ENCODE results near the gene CDH11.

CDH11 gene

DNA sequence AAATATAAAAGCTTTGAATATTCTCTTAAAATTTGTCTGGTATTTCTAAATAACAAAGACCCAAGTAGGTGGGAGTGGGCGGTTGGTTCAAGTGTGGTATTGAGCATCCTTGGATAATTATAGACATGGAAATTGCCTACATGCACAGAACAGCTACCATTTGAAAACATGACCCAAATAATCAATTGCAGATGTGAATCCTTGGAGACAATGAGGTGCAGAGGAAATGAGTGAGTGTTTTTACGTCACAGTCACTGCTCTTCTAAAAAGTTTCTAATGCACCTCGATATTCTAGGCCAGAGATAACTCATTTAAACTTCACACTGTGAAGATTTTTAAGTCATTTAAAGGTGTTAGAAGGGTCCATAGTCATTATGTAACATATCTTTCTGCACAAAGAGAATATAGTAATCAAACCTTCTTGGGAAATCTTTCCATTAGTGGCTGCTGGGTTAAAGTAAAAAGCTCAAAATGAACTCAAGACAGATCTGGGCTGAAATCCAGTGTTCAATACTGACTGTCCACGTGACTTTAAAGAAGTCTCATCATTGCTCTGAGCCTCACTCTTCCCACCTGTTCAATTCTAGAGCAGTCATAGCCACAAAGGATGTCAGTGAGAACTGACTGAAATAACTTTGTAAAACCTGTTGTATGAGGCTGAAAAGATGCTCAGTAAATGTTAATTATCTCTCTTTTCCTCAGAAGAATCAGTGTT is 144.5 kb downstream of the CDH11 start:
- no peak for DNase-seq (ENCODE audit: low read depth)

DNA sequence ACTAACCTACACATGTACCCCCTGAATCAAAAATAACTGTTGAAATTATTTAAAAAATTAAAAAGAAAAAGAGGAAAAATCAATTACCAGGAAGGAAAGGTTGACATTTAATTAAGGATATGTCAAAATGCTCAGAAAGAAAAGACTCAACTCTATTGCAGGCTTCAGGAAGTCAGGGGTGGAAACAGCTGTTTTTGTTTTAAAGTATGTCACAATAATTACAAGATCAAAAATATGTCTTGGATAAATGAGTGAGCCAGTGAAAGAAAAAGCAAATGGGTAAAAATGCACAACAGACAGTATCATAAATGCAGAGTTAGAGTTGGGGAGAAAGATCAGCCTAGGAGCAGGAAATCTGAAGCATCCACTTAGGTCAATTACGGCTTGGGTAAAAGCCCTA is 146.0 kb downstream of the CDH11 start:
- DNase-seq (ENCODE audit: low read depth) = no peak

DNA sequence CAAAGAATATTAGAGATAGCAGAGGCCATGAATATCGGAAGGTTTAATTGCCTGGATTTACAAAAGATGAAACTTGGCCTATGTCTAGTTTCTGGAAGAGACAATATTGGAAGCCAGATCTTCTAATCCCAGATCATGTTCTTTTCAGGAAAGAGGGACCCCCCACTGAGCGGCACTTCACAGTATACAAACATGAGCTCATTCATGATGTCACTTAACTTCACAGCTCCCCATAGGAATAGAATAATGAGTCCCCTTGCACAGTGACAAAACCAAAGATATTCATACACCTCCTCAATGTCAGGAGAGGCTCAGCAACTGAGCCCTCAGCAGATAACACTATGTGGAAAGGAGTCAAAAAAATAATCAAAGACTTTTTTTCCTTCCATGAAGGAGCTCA is 147.5 kb downstream of the CDH11 start:
- DNase-seq (ENCODE audit: low read depth) = no peak

DNA sequence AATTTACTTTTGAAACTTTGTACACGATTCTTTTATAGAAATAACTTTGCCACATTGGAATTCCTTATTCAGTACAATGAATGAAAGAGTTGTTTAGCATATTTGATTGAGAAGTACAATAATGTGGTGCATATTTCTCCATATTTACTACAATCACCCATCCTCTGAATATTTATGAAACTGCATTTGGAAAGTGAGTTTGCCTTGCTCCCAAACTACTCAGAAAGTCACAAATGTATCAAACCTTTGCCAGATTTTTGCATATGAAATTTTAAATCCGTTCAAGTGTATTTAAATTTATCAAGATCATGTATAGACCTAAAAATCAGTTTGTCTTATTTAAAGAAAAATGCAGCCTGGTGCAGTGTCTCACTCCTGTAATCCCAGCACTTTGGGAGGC is 148.7 kb downstream of the CDH11 start:
- no peak for DNase-seq (ENCODE audit: low read depth)

DNA sequence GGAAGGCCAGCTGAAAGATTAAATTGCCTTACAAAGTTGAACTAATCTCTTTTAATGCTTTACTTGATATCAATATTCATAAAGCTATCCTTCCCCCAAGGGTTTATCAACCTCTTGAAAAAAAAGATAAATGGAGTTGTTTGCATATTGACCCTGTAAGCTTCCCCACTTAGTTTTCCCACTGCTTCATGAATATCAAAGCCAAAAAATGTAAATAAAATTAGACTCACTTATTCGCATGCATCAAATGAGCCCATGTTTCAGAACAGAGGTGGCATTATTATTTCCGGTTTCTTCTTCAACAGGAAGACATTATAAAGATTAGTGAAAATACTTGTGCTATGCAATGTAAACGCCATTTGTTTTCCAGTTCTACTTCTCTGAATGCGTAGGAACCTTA is 150.7 kb downstream of the CDH11 start:
- DNase-seq (ENCODE audit: low read depth) = no peak

DNA sequence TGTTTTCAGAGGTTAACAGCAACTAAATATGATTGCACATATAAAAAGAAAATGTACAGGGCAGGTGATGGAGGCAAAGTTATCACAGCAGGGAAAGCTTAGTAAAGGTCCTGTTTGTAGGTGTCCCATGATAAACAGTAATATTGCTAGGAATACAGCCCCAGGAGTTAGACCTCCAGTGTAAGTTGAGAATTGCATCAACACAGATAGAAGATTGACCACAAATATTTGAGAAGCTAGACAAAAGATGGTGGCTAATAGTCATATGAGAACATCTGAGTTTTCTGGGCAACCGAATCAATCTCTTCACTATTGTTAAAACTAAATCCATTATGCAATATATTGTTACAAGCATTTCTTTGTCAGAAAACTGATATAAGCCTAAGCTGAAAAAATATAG is 152.6 kb downstream of the CDH11 start:
- no peak for DNase-seq (ENCODE audit: low read depth)

DNA sequence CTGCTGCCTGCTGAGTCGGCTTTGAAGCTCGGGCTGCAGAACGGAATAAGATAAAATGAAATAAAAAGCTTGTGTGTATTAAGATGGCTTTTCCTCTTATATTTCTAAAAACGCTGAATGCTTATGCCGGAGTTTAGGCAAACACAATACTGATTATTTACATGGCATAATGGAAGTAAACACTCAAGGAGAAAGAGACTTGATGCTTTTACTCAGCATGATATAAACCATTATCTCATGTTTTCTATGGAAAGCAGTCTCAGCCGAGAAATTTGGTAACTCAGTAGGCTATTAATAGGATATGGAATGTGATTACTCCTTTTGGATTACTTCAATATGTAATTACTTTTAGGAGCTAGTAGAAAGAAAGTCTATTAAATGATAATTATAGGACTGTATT is 153.3 kb downstream of the CDH11 start:
- no peak for DNase-seq (ENCODE audit: low read depth)

DNA sequence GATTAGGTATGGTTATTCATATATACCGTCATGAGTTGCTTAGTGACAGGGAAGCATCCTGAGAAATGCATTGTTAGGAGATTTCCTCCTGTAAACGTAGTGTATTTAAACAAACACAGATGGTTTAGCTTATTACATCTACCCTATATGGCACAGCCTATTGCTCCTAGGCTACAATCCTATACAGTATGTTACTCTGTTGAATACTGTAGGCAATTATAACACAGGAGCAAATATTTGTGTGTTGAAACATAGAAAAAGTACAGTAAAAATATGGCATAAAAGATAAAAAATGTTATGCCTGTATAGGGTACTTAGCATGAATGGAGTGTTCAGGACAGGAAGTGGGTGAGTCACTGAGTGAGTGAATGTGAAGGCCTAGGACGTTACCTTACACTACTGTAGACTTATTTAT is 157.7 kb downstream of the CDH11 start:
- DNase-seq (ENCODE audit: low read depth) = no peak

DNA sequence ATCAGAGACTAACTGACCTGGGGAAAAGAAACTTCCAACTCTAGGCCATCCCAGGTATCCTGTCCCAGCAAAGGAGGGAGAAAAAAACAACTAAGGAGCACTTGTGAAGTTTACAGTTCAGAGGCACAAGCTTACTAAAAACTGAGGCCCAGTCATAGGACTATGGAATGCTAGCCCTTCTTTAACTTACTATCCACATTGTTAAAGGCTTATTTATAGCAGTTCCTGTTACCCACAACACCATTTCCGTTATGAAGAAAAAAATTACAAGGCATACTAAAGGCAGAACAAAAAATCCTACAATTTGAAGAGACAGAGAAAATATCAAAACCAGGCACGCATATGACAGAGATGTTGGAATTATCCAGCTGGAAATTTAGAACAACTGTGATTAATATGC is 159.1 kb downstream of the CDH11 start:
- no peak for DNase-seq (ENCODE audit: low read depth)

DNA sequence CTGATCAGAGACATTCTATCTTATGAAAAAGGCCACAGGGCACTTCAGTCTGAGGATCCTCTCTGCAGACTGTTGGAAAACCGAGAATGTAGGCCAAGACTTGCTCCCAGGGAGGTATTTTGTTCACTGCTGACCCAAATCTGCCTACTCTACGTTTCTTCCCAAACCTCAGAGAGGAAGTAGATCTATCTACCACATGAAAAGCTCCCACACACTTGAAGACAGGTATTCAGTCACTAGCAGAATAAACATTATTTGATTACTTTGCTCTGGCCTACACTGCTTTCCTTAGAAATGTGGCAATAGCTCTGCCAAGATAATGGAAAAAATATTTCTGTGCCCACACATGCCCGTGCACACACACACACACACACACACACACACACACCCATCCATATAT is 164.6 kb downstream of the CDH11 start:
- DNase-seq (ENCODE audit: low read depth) = no peak

DNA sequence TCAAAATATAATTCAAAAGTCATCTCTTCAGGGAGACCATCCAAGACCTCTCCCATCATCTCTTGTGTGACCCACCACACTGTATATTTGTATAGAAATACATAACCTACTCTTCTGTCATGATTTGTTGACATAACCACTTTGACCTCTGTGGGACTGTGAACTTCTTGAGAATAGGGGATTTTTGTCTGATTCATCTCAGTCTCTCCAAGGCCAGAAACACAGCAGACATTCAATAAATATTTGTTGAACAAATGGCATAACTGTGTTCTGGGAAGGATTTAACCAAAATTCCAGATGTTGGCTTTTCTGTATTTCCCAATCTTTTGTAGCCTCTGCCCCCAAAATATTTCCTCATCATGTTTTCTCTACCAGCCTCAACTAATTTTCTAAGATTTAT is 169.7 kb downstream of the CDH11 start:
- DNase-seq (ENCODE audit: low read depth) = no peak

DNA sequence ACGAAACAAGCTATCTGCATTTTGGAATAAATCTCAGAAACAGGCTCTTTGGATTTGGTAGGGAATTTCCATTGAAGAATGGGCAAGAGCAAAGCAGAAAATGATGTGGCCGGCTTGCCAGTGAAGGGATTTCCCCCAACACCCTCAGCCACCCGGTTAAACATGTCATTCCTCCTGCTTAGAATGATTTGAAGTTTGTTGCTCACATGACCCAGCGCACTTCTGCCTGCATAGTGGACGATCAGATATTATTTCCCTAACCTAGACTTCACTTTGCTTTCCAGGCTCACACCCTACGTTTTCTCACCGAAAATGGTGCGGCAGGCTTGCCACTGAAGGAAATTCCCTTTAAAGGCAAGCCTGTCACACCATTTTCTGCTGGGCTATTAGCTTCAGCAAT is 170.7 kb downstream of the CDH11 start:
- no peak for DNase-seq (ENCODE audit: low read depth)

DNA sequence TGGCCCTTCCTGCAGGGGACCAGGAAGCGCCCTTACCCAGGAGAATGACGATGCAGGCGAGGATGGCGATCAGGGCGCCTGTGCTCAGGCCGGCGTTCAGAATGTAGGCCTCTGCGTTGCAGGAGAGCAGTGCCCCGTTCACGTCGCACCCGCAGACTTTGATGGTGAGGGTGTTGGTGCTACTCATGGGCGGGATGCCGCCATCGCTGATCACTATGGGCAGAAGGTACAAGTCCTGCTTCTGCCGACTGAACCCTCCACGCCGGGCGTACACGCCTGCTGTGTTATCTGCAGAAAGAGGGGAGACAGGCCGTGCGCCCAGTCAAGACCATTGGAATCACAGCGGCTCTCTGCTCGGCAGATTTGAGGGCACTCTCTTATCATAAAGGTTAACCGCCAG is 171.1 kb downstream of the CDH11 start:
- no peak for DNase-seq (ENCODE audit: low read depth)

DNA sequence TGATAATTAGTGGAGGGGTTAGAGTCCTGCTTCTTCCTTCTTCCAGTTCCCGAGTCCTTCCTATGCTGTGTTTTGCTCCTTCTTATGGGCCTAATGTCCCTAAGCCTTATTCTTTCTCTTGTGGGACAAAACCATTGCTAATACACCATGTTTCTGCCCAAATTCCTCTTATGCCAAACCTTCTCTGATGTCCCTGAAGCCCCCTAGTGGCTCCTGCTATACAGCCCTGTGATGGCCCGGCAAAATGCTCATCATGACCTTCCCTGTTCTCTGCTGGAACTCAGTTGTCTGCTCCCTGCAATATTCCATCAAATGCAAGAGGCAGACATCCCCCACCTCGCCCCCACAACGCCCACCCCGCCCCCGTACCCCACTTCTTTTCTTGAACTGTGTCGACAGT is 171.6 kb downstream of the CDH11 start:
- no peak for DNase-seq (ENCODE audit: low read depth)

DNA sequence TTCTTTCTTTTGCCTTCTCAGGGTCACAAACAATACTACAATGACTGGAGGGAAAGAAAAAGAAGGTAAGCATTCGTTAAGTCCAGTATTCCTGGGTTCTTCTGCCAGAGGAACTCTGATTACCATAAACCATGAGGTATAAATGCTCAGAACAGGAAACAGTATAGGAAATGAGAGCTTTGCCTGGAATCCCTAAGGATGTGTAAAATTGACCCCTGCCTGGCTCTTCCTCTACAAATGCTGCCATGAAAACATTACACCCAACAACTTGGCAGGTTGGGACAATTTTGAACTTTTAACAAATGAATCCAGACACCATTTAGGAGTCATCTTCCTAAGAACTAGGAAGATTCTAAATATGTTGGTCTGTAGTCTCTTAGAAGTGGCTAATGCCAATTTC is 173.8 kb downstream of the CDH11 start:
- no peak for DNase-seq (ENCODE audit: low read depth)

DNA sequence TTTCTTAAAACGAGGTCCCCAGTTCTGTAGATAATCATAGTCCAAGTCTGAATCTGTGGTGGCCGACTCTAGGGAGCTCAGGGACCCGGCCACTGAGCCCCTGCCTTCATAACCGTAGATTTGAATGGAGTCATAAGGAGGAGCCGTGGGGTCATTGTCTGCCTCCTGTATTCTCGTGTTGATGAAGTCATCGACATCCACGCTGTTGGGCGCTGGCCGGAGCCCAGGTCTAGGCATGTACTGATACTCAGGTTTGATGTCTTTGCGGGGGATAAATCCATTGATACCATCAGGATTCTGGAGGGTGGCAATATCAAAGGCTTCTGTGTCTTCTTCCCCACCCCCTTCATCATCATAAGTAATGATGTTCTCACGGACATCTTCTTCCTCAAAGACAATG is 174.2 kb downstream of the CDH11 start:
- DNase-seq (ENCODE audit: low read depth) = no peak

DNA sequence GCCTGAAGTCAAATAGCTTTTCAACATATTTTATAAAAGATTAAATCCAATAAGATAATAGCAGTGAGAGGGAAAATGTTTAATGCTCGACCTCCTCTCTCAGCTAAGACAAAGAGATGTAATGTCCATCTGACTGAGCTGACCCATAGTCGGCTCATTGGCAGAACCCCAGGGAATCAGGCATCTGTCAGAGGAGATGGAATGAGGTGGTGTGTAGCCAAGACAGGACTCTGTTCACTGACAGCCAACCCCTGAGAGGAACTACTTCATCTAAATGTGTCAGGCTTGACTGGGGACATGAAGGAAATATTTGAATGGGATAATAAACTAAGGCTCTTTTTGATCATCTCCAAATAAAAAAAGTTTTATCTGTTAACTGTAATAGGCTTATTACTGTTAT is 188.0 kb downstream of the CDH11 start:
- DNase-seq (ENCODE audit: low read depth) = no peak

DNA sequence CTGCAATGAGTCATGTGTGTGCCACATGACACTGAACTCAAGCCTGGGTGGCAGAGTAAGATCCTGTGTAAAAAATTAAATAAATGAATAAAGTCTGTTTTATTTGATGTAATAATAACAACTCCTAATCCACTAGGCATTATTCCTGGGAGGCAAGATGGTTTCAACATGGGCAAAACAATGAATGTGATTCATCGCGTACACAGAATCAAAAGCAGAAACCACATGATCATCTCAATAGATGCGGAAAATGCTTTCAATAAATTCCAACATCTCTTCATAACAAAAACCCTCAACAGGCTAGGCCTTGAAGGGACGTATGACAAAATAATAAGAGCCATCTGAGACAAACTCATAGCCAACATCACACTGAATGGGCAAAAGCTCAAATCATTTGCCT is 195.4 kb downstream of the CDH11 start:
- DNase-seq (ENCODE audit: low read depth) = no peak

DNA sequence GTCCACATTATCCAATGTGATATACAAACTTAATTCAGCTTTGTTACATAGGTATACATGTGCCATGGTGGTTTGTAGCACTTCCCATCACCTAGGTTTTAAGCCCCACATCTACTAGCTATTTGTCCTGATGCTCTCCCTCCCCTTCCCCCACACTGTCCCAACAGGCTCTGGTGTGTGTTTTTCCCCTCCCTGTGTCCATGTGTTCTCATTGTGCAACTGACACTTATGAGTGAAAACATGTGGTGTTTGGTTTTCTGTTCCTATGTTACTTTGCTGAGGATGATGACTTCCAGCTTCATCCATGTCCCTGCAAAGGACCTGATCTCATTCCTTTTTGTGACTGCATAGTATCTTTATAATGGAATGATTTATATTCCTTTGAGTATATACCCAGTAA is 196.7 kb downstream of the CDH11 start:
- DNase-seq (ENCODE audit: low read depth) = no peak

DNA sequence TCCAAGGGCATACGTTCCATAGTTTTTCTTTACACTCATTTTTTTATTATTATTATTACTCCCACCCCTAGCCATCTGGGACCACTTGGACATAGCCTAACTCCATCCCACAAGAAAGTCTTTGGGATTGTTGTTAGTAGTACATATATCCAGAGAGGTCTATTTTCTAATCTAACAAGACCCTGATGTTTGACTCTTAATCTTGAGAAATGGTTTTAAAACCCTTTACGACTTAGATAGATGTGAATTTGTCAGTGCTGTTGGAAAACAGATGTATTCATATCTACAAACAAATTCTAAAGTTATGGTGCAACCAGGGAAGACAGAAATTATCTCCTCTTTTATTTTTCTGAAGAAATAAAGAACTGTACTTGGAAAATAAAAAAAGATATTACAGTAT is 197.8 kb downstream of the CDH11 start:
- no peak for DNase-seq (ENCODE audit: low read depth)

DNA sequence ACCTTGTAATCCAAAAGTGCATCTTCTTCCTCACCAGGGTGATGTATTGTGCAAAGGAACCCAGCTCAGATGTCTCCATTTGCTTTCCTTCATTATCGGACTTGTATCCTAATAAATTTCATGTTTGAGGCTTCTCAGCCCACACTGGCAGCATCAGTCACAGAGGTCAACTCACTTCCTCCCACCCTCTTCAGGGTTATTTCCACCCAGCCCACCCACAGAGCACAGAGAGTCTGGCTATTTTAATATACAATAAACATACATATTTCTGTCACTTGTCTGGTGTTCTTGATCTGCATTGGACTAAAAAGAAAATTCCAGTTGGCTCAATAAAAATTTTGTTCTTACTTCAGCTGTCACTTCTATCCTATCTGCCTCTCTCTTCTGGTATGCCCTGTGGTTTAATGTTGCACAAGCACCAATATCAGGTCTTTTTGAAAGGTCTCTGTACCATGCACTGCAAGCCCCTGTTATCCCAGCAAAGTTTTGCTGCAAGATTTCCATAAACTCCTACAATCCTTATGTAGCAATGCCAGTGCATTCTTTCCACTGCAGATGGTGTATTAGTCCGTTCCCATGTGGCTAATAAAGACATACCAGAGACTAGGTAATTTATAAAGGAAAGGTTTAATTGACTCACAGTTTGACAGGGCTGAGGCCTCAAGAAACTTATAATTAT is 201.8 kb downstream of the CDH11 start:
- DNase-seq (ENCODE audit: low read depth) = no peak

DNA sequence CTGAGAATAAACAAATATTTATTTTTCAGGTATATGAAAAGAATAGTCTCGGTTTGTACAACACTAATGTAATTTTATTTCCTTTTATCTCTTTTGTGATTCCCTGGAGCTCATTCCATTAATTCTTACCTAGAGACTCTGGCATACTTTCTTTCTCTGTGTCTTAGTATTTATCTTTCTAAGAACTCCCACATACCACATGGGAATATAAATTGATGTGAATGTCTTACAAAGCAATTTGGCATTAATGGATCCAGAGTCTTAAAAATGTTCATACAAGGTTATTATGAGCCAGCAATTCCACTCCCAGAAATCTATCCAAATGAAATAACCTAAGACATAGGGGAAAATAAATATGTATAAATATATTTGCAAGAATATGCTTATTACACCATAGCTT is 202.7 kb downstream of the CDH11 start:
- DNase-seq (ENCODE audit: low read depth) = no peak

DNA sequence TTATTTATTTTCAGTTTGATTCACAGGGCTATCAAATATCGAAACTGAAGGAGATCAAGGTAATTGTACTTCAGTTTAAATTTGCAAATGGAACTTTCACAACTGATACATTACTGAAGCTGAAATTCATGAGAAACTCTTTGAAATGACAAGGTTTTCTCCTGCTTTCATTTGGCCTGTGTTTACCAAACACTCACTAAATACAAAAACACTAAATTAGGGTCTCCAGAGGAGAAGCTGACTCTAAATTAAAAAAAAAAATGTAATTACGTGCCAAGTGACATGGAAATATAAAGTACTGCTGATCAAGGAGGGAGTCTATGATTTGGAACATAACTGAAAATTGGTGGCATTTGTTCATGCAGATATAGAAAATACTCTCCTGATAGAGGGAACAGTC is 205.8 kb downstream of the CDH11 start:
- DNase-seq (ENCODE audit: low read depth) = no peak

DNA sequence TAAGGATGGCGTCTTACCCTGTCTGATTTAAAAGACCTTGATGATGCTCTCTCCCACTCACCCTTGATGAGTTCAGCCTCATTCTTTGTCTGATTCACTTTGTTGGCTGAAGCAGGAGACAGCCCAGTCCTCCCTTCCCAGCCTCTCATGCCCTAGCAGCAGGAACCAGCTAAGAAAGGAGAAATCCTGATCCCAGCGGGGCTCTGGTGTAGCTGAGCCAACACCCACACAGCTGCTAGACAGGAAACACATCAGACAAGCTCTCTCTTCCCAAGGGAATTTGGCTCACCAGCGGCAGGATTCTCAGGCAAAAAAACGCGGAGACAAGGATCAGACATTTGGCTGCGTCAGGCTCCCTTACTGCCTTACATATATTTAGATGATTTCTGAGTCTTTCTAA is 211.5 kb downstream of the CDH11 start:
- DNase-seq (ENCODE audit: low read depth) = no peak
